ENCODE measurements around the gene MGMT. TPM values are rescaled to one million over a fixed set of nuclear protein-coding genes. Genes with fewer than 3 reads are reported as not detected.

The MGMT gene
- total and polyA plus RNA-seq, 2 donors from 2014 or later: 25.9 to 70.0 TPM

GRCh38 chr10:129690248-129691070 lies 223.4 kb downstream of the MGMT start:
- Histone ChIP-seq H3K4me1 (ENCODE audit: control insufficient read depth in 2 of 3, insufficient read depth in 2 of 3, low read depth in 1 of 3, low read length in 3 of 3) (peaks cover 0 to 7% (median 3%) of the 10 kb centered on the region in 3 donors), H3K9ac (ENCODE audit: low read length in 3 of 3) (no peak overlapping the region), H3K9me3 (ENCODE audit: control insufficient read depth in 2 of 3, insufficient read depth in 1 of 3, low read length in 3 of 3) (no peaks in the 10 kb centered on the region), H3K36me3 (ENCODE audit: control insufficient read depth in 2 of 3, insufficient read depth in 3 of 3, low read length in 3 of 3) (no peaks in the 10 kb centered on the region), H3K4me3 (ENCODE audit: low read length in 3 of 3) (no peak overlapping the region), H3K27me3 (ENCODE audit: control insufficient read depth, insufficient read depth, low read length) (no peaks in the 10 kb centered on the region), H3K27ac (ENCODE audit: low read depth in 2 of 2, low read length in 2 of 2) (peak overlapping the region in 1 of 2 donors; percentile 23)
- DNase-seq: no peak
- TF ChIP-seq CTCF (IDR thresholded peaks at IDR 0.05; ENCODE audit: borderline replicate concordance, extremely low read depth, insufficient read depth): no peak
- no peak for FAIRE-seq
- intact Hi-C loops (cut with DNase I): no loop called here

- H3K27ac ChIP-seq (ENCODE audit: low read depth in 2 of 2, low read length in 2 of 2): no peak overlapping the region
- no peaks in the 10 kb centered on the region for H3K27me3 ChIP-seq (ENCODE audit: control insufficient read depth, insufficient read depth, low read length)
- no peak overlapping the region for H3K4me3 ChIP-seq (ENCODE audit: low read length in 3 of 3)
- H3K9ac ChIP-seq (ENCODE audit: low read length in 3 of 3): no peak overlapping the region
- DNase-seq (no peak), FAIRE-seq (no peak)
- H3K36me3 ChIP-seq (ENCODE audit: control insufficient read depth in 2 of 3, insufficient read depth in 3 of 3, low read length in 3 of 3): no peaks in the 10 kb centered on the region
- peaks cover 0 to 7% (median 3%) of the 10 kb centered on the region in 3 donors for H3K4me1 ChIP-seq (ENCODE audit: control insufficient read depth in 2 of 3, insufficient read depth in 2 of 3, low read depth in 1 of 3, low read length in 3 of 3)
- intact Hi-C loops (cut with DNase I): no loop called here
- H3K9me3 ChIP-seq (ENCODE audit: control insufficient read depth in 2 of 3, insufficient read depth in 1 of 3, low read length in 3 of 3): no peaks in the 10 kb centered on the region
- no peak for TF ChIP-seq CTCF (IDR thresholded peaks at IDR 0.05; ENCODE audit: borderline replicate concordance, extremely low read depth, insufficient read depth)
Observed at GRCh38 chr10:129692695-129693094, 225.7 kb downstream of the MGMT start.

- Histone ChIP-seq H3K27me3 (ENCODE audit: control insufficient read depth, insufficient read depth, low read length) (no peaks in the 10 kb centered on the region), H3K9me3 (ENCODE audit: control insufficient read depth in 2 of 3, insufficient read depth in 1 of 3, low read length in 3 of 3) (no peaks in the 10 kb centered on the region), H3K9ac (ENCODE audit: low read length in 3 of 3) (no peak overlapping the region), H3K4me1 (ENCODE audit: control insufficient read depth in 2 of 3, insufficient read depth in 2 of 3, low read depth in 1 of 3, low read length in 3 of 3) (peaks cover 0 to 7% (median 3%) of the 10 kb centered on the region in 3 donors), H3K36me3 (ENCODE audit: control insufficient read depth in 2 of 3, insufficient read depth in 3 of 3, low read length in 3 of 3) (no peaks in the 10 kb centered on the region), H3K27ac (ENCODE audit: low read depth in 2 of 2, low read length in 2 of 2) (no peak overlapping the region), H3K4me3 (ENCODE audit: low read length in 3 of 3) (no peak overlapping the region)
- intact Hi-C loops (cut with DNase I): no loop called here
- no peak for DNase-seq
- TF ChIP-seq CTCF (IDR thresholded peaks at IDR 0.05; ENCODE audit: borderline replicate concordance, extremely low read depth, insufficient read depth): no peak
- FAIRE-seq: no peak
Observed at GRCh38 chr10:129693382-129693781, 226.3 kb downstream of the MGMT start.
